ENCODE measurements around the gene CDK6. TPM values are rescaled to one million over a fixed set of nuclear protein-coding genes. Genes with fewer than 3 reads are reported as not detected.

CDK6 gene
- total and polyA plus RNA-seq, 2 experiments from 2014 or later: 7.4 to 23.7 TPM

GRCh38 chr7:92643821-92644220 is 192.6 kb downstream of the CDK6 start:
- Histone ChIP-seq H3K36me3 (ENCODE audit: insufficient read depth) (no peaks in the 10 kb centered on the region), H4K20me1 (replicated peaks; ENCODE audit: insufficient read depth) (0 out of 2 replicates have a peak, but pooled peaks cover 5% of the 10 kb centered on the region), H3K27ac (ENCODE audit: low read depth) (no peak overlapping the region), H3K27me3 (ENCODE audit: insufficient read depth) (no peaks in the 10 kb centered on the region), H3K4me2 (no peak overlapping the region), H2AFZ (no peak overlapping the region), H3K9me2 (ENCODE audit: insufficient read depth) (no peaks in the 10 kb centered on the region), H3F3A (replicated peaks; ENCODE audit: low read depth) (no peaks in the 10 kb centered on the region), H3K79me2 (replicated peaks; ENCODE audit: insufficient read depth) (no peaks in the 10 kb centered on the region), H3K4me3 (no peak overlapping the region), H3K4me1 (ENCODE audit: insufficient read depth) (no peaks in the 10 kb centered on the region; the same call in 1 of the 2 replicates)
- no peak for TF ChIP-seq POLR2AphosphoS5 (IDR thresholded peaks at IDR 0.05; ENCODE audit: low read depth)
- TF ChIP-seq CTCF (conservative IDR thresholded peaks at IDR 0.05; ENCODE audit: low read depth in 2 of 2): no peak
- TF ChIP-seq ZNF331 (CRISPR knock-in tag; IDR thresholded peaks at IDR 0.05; ENCODE audit: low read depth): no peak
- no peak for TF ChIP-seq STAT1 (IDR thresholded peaks at IDR 0.05; ENCODE audit: unreplicated experiment)
- no peak for TF ChIP-seq JUNB (IDR thresholded peaks at IDR 0.05; ENCODE audit: unreplicated experiment)
- TF ChIP-seq REST (IDR thresholded peaks at IDR 0.05; ENCODE audit: unreplicated experiment): no peak
- no peak for TF ChIP-seq EZH2phosphoT487 (IDR thresholded peaks at IDR 0.05; ENCODE audit: unreplicated experiment)
- no peak for TF ChIP-seq NANOG (IDR thresholded peaks at IDR 0.05; ENCODE audit: borderline replicate concordance)
- TF ChIP-seq EZH2 (IDR thresholded peaks at IDR 0.05; ENCODE audit: low read depth, unreplicated experiment): no peak
- no peak for TF ChIP-seq ZNF114 (CRISPR knock-in tag; IDR thresholded peaks at IDR 0.05)
- no peak for TF ChIP-seq ZNF462 (CRISPR knock-in tag; IDR thresholded peaks at IDR 0.05)
- TF ChIP-seq CREB1 (CRISPR knock-in tag; IDR thresholded peaks at IDR 0.05; ENCODE audit: low read depth): no peak
- TF ChIP-seq ETS1 (IDR thresholded peaks at IDR 0.05): no peak
- Mint-ChIP-seq H3K4me1 (peaks cover 8% of the 10 kb centered on the region; the same call in 2 of the 3 replicates), H3K27me3 (ENCODE audit: insufficient read depth, low read depth, poor library complexity) (peaks cover 6% of the 10 kb centered on the region), H3K4me3 (no peak overlapping the region), H3K9me3 (no peaks in the 10 kb centered on the region), H3K27ac (no peak overlapping the region), H3K36me3 (ENCODE audit: low read depth) (no peaks in the 10 kb centered on the region)
- DNase-seq (ENCODE audit: low spot score) (no peak), ATAC-seq (no peak)
